ENCODE data around the gene RPTOR.
A peak's percentile ranks its signal among the peaks of the same experiment; 100 is the strongest.

The RPTOR gene

GRCh38 chr17:80858301-80859001 is 313.8 kb downstream of the RPTOR start:
- FAIRE-seq = no peak

- no peak for FAIRE-seq
Measured at GRCh38 chr17:80859002-80859941, 314.6 kb downstream of the RPTOR start.

GRCh38 chr17:80860101-80860671 is 315.5 kb downstream of the RPTOR start:
- no peak for FAIRE-seq

GRCh38 chr17:80860703-80861417 is 316.2 kb downstream of the RPTOR start:
- no peak for FAIRE-seq

GRCh38 chr17:80861418-80861815 is 316.8 kb downstream of the RPTOR start:
- no peak for FAIRE-seq

- FAIRE-seq = no peak
Measured at GRCh38 chr17:80861892-80862291, 317.3 kb downstream of the RPTOR start.

GRCh38 chr17:80862481-80862961 is 317.9 kb downstream of the RPTOR start:
- FAIRE-seq = no peak

- FAIRE-seq = no peak
Measured at GRCh38 chr17:80862978-80863377, 318.3 kb downstream of the RPTOR start.

- FAIRE-seq = no peak
Measured at GRCh38 chr17:80863626-80864025, 319.0 kb downstream of the RPTOR start.

- FAIRE-seq = no peak
Measured at GRCh38 chr17:80864751-80865150, 320.1 kb downstream of the RPTOR start.

GRCh38 chr17:80866050-80866793 is 321.6 kb downstream of the RPTOR start:
- FAIRE-seq = peak; percentile 97

- FAIRE-seq = no peak
Measured at GRCh38 chr17:80868022-80868609, 323.5 kb downstream of the RPTOR start.

GRCh38 chr17:80869481-80870145 is 325.0 kb downstream of the RPTOR start:
- FAIRE-seq = no peak

GRCh38 chr17:80870401-80870800 is 325.8 kb downstream of the RPTOR start:
- FAIRE-seq = no peak

- no peak for FAIRE-seq
Measured at GRCh38 chr17:80871341-80871740, 326.7 kb downstream of the RPTOR start.

GRCh38 chr17:80872001-80872500 is 327.4 kb downstream of the RPTOR start:
- no peak for FAIRE-seq

- FAIRE-seq = no peak
Measured at GRCh38 chr17:80872501-80873306, 328.1 kb downstream of the RPTOR start.

- FAIRE-seq = no peak
Measured at GRCh38 chr17:80873307-80873951, 328.8 kb downstream of the RPTOR start.

- FAIRE-seq = no peak
Measured at GRCh38 chr17:80874866-80875445, 330.3 kb downstream of the RPTOR start.
